HG03439 (cell line): Measurements from ENCODE around the gene SLC24A4.

Experiments used
- ATAC-seq: cut with Tn5 transposase; IDR thresholded peaks from one replicate; pipeline ENCODE4 v1.9.1; 2021; ENCODE audit warnings: mild to moderate bottlenecking, moderate library complexity; ENCODE audit not compliant: unreplicated experiment

Gene SLC24A4

GRCh38 chr14:92473261-92473968 is 150.4 kb downstream of the SLC24A4 start:
- ATAC-seq = no peak

- ATAC-seq = no peak
Measured at GRCh38 chr14:92473969-92474535, 151.1 kb downstream of the SLC24A4 start.

- ATAC-seq = no peak
Measured at GRCh38 chr14:92475037-92475436, 152.1 kb downstream of the SLC24A4 start.

GRCh38 chr14:92475451-92476187 is 152.7 kb downstream of the SLC24A4 start:
- no peak for ATAC-seq

GRCh38 chr14:92480856-92481255 is 157.9 kb downstream of the SLC24A4 start:
- no peak for ATAC-seq

- ATAC-seq = no peak
Measured at GRCh38 chr14:92481386-92481785, 158.4 kb downstream of the SLC24A4 start.

- no peak for ATAC-seq
Measured at GRCh38 chr14:92481811-92482555, 159.0 kb downstream of the SLC24A4 start.

- no peak for ATAC-seq
Measured at GRCh38 chr14:92482621-92483319, 159.8 kb downstream of the SLC24A4 start.

GRCh38 chr14:92484132-92484823 is 161.3 kb downstream of the SLC24A4 start:
- ATAC-seq = no peak

GRCh38 chr14:92486881-92487280 is 163.9 kb downstream of the SLC24A4 start:
- no peak for ATAC-seq

- ATAC-seq = no peak
Measured at GRCh38 chr14:92487513-92488133, 164.7 kb downstream of the SLC24A4 start.

GRCh38 chr14:92489394-92490238 is 166.7 kb downstream of the SLC24A4 start:
- ATAC-seq = no peak

- no peak for ATAC-seq
Measured at GRCh38 chr14:92490239-92490959, 167.4 kb downstream of the SLC24A4 start.

GRCh38 chr14:92491782-92492181 is 168.8 kb downstream of the SLC24A4 start:
- ATAC-seq = no peak

- no peak for ATAC-seq
Measured at GRCh38 chr14:92492258-92492657, 169.3 kb downstream of the SLC24A4 start.

- no peak for ATAC-seq
Measured at GRCh38 chr14:92493024-92493423, 170.1 kb downstream of the SLC24A4 start.

- ATAC-seq = no peak
Measured at GRCh38 chr14:92493492-92493891, 170.5 kb downstream of the SLC24A4 start.

GRCh38 chr14:92494512-92494911 is 171.5 kb downstream of the SLC24A4 start:
- no peak for ATAC-seq
